GM12801 (cell line): ENCODE results near the gene TSPAN4.

Source experiments
- CTCF ChIP-seq: IDR thresholded peaks from one replicate; pipeline ENCODE4 v1.5.1; 2011; ENCODE audit warnings: control low read depth; ENCODE audit not compliant: insufficient read length; ENCODE audit errors: extremely low read depth

TSPAN4 gene

GRCh38 chr11:842370-843002 lies at the start of gene TSPAN4, which contains the start of gene POLR2L:
Gene TSPAN4 (plus strand): TSS chr11:842852. CDS start chr11:850305, 7,453 bp downstream.
Gene POLR2L (minus strand): TSS chr11:842529. CDS start chr11:842508, 21 bp downstream.
- no peak for TF ChIP-seq CTCF

GRCh38 chr11:792873-793272 lies 49.8 kb upstream of the TSPAN4 start:
- TF ChIP-seq CTCF: no peak

- TF ChIP-seq CTCF: no peak
Measured at GRCh38 chr11:793556-793955, 49.1 kb upstream of the TSPAN4 start.

GRCh38 chr11:794013-794765 lies 48.5 kb upstream of the TSPAN4 start:
- no peak for TF ChIP-seq CTCF

GRCh38 chr11:794766-795633 lies 47.7 kb upstream of the TSPAN4 start:
- TF ChIP-seq CTCF: no peak

GRCh38 chr11:795634-796564 lies 46.8 kb upstream of the TSPAN4 start:
- TF ChIP-seq CTCF: no peak
